ENCODE data around the gene ITFG2. TPM values are rescaled to one million over a fixed set of nuclear protein-coding genes. Genes with fewer than 3 reads are reported as not detected.

Gene ITFG2
- total and polyA plus RNA-seq, 2 donors (not counting 3 experiments of a cell fraction or from before 2014, with no cell fraction given) = 25.0 to 31.9 TPM

GRCh38 chr12:2764398-2764797, 48.1 kb upstream of the ITFG2 start:
- H3K4me1 ChIP-seq (ENCODE audit: control insufficient read depth, extremely low read depth, insufficient read depth, low read length) = no peaks in the 10 kb centered on the region
- intact Hi-C loops (cut with micrococcal nuclease) = no loop called here
- BruUV-seq (replicated peaks) = no TSS peak
- no peaks in the 10 kb centered on the region for H3K27me3 ChIP-seq (ENCODE audit: control insufficient read depth in 2 of 2, insufficient read depth in 2 of 2, low read length in 2 of 2)
- no peaks in the 10 kb centered on the region for H3K36me3 ChIP-seq (ENCODE audit: control insufficient read depth in 2 of 2, extremely low read depth in 1 of 2, insufficient read depth in 2 of 2, low read length in 2 of 2)
- ChIA-PET CTCF (interaction anchor here (1.5 kb wide), 1 partner anchor 20 kb away, joined by 5 read pairs; no protein-coding TSS in a partner anchor), POLR2A (no interaction called here)
- TF ChIP-seq MAX (IDR thresholded peaks at IDR 0.05; ENCODE audit: insufficient read depth, insufficient read length) = no peak
- FAIRE-seq = no peak
- DNase-seq (ENCODE audit: low read depth, low spot score) = no peak
- no peaks in the 10 kb centered on the region for H3K9me1 ChIP-seq (replicated peaks; ENCODE audit: control insufficient read depth, extremely low read depth, insufficient read depth, low read length)
- no peaks in the 10 kb centered on the region for H3K9me3 ChIP-seq (replicated peaks; ENCODE audit: control insufficient read depth, insufficient read depth, low read length)
- H3K4me3 ChIP-seq (replicated peaks in 1 of 3; ENCODE audit: insufficient read depth in 1 of 3, low read depth in 1 of 3, low read length in 3 of 3) = no peak overlapping the region
- H4K20me1 ChIP-seq (replicated peaks; ENCODE audit: control insufficient read depth, extremely low read depth, insufficient read depth, low read length) = no peaks in the 10 kb centered on the region
- no peak overlapping the region for H3K9ac ChIP-seq (replicated peaks; ENCODE audit: extremely low read depth, insufficient read depth, low read length)
- dilution Hi-C loops (cut with MboI; ENCODE audit: extremely low pct_ligation_motif_present, low sequenced_read_pairs) = no loop called here
- no peaks in the 10 kb centered on the region for H3K79me2 ChIP-seq (ENCODE audit: control insufficient read depth, insufficient read depth, low read length)
- no peak overlapping the region for H3K27ac ChIP-seq (ENCODE audit: insufficient read depth, low read depth, low read length)
- no peak overlapping the region for H3K4me2 ChIP-seq (ENCODE audit: insufficient read depth, low read length)
- H2AFZ ChIP-seq (ENCODE audit: low read depth, low read length) = no peak overlapping the region

GRCh38 chr12:2765052-2765451, 47.4 kb upstream of the ITFG2 start:
- H3K9ac ChIP-seq (replicated peaks; ENCODE audit: extremely low read depth, insufficient read depth, low read length) = no peak overlapping the region
- no peaks in the 10 kb centered on the region for H3K36me3 ChIP-seq (ENCODE audit: control insufficient read depth in 2 of 2, extremely low read depth in 1 of 2, insufficient read depth in 2 of 2, low read length in 2 of 2)
- BruUV-seq (replicated peaks) = no TSS peak
- no peak overlapping the region for H2AFZ ChIP-seq (ENCODE audit: low read depth, low read length)
- intact Hi-C loops (cut with micrococcal nuclease) = no loop called here
- dilution Hi-C loops (cut with MboI; ENCODE audit: extremely low pct_ligation_motif_present, low sequenced_read_pairs) = no loop called here
- CTCF ChIA-PET = interaction anchor here (1.5 kb wide), 1 partner anchor 19 kb away, joined by 5 read pairs; no protein-coding TSS in a partner anchor
- no peaks in the 10 kb centered on the region for H3K27me3 ChIP-seq (ENCODE audit: control insufficient read depth in 2 of 2, insufficient read depth in 2 of 2, low read length in 2 of 2)
- no peak overlapping the region for H3K27ac ChIP-seq (ENCODE audit: insufficient read depth, low read depth, low read length)
- no peak overlapping the region for H3K4me3 ChIP-seq (replicated peaks in 1 of 3; ENCODE audit: insufficient read depth in 1 of 3, low read depth in 1 of 3, low read length in 3 of 3)
- H4K20me1 ChIP-seq (replicated peaks; ENCODE audit: control insufficient read depth, extremely low read depth, insufficient read depth, low read length) = no peaks in the 10 kb centered on the region
- no peak overlapping the region for H3K4me2 ChIP-seq (ENCODE audit: insufficient read depth, low read length)
- TF ChIP-seq POLR2AphosphoS5 (IDR thresholded peaks at IDR 0.05; ENCODE audit: insufficient read depth, low read depth, low read length) = no peak
- TF ChIP-seq MYC (IDR thresholded peaks at IDR 0.05; ENCODE audit: low read depth, low read length) = no peak
- TF ChIP-seq MAX (IDR thresholded peaks at IDR 0.05; ENCODE audit: insufficient read depth, insufficient read length) = no peak
- H3K4me1 ChIP-seq (ENCODE audit: control insufficient read depth, extremely low read depth, insufficient read depth, low read length) = no peaks in the 10 kb centered on the region
- POLR2A ChIA-PET = no interaction called here
- no peaks in the 10 kb centered on the region for H3K79me2 ChIP-seq (ENCODE audit: control insufficient read depth, insufficient read depth, low read length)
- H3K9me3 ChIP-seq (replicated peaks; ENCODE audit: control insufficient read depth, insufficient read depth, low read length) = no peaks in the 10 kb centered on the region
- DNase-seq (ENCODE audit: low read depth, low spot score) (no peak), FAIRE-seq (no peak)
- H3K9me1 ChIP-seq (replicated peaks; ENCODE audit: control insufficient read depth, extremely low read depth, insufficient read depth, low read length) = no peaks in the 10 kb centered on the region
